C4-2B (cell line): Measurements from ENCODE around the gene CTNNA3.

Experiments used
- CTCF ChIP-seq: fragments of 450-650 bp; conservative IDR thresholded peaks from 2 replicates; pipeline ENCODE4 v1.5.1; 2017; ENCODE audit warnings: mild to moderate bottlenecking
- ZFX ChIP-seq: fragments of 450-650 bp; IDR thresholded peaks from 2 replicates; pipeline ENCODE4 v1.6.1; 2017

GRCh38 chr10:67004690-67005089, 691.3 kb downstream of the CTNNA3 start:
- TF ChIP-seq CTCF (no peak), ZFX (no peak)
